Activated CD4-positive, alpha-beta T cell treated with anti-CD3 and anti-CD28 coated beads for 4 hours (primary cell): Measurements from ENCODE around the gene MATN1.
"Not testable (repeated sequence)": the region's sequence is repeated elsewhere in the genome, so short reads cannot be mapped to it uniquely, and the experiment has no call there.

Experiments used
- DNase-seq, 2 donors: peaks; one replicate each; pipeline ENCODE4 v3.0.0-alpha.2; 2020

MATN1 gene

GRCh38 chr1:30723331-30723755 is at the start of gene MATN1:
TSS of gene MATN1 (minus strand) at chr1:30723585. CDS start at chr1:30723551, 34 bp downstream.
- no peak for DNase-seq

GRCh38 chr1:30771005-30771404 is 47.6 kb upstream of the MATN1 start:
- DNase-seq = no peak

GRCh38 chr1:30770150-30770549 is 46.8 kb upstream of the MATN1 start:
- no peak for DNase-seq

- DNase-seq = no peak
These were observed 45.7 kb upstream of the MATN1 start for GRCh38 chr1:30768830-30769718.

GRCh38 chr1:30768159-30768829 is 44.9 kb upstream of the MATN1 start:
- no peak for DNase-seq

- not testable (repeated sequence) for DNase-seq
These were observed 43.6 kb upstream of the MATN1 start for GRCh38 chr1:30766948-30767347.

GRCh38 chr1:30765556-30766434 is 42.4 kb upstream of the MATN1 start:
- peak in 1 of 2 donors; percentile 37 for DNase-seq

- no peak for DNase-seq
These were observed 41.7 kb upstream of the MATN1 start for GRCh38 chr1:30764939-30765555.

- DNase-seq = no peak
These were observed 41.0 kb upstream of the MATN1 start for GRCh38 chr1:30764396-30764795.

- DNase-seq = no peak
These were observed 40.4 kb upstream of the MATN1 start for GRCh38 chr1:30763651-30764248.

GRCh38 chr1:30762930-30763650 is 39.7 kb upstream of the MATN1 start:
- no peak for DNase-seq

- no peak for DNase-seq
These were observed 39.0 kb upstream of the MATN1 start for GRCh38 chr1:30762152-30762929.

GRCh38 chr1:30761381-30762151 is 38.2 kb upstream of the MATN1 start:
- DNase-seq = no peak

GRCh38 chr1:30760596-30761324 is 37.4 kb upstream of the MATN1 start:
- DNase-seq = no peak

- DNase-seq = peak; percentile 48 to 50
These were observed 36.4 kb upstream of the MATN1 start for GRCh38 chr1:30759718-30760281.

GRCh38 chr1:30758785-30759380 is 35.5 kb upstream of the MATN1 start:
- no peak for DNase-seq

GRCh38 chr1:30758121-30758688 is 34.8 kb upstream of the MATN1 start:
- DNase-seq = no peak
